ENCODE results near the gene GNL3L. TPM values are rescaled to one million over a fixed set of nuclear protein-coding genes. Genes with fewer than 3 reads are reported as not detected.
"Not testable (repeated sequence)": the region's sequence is repeated elsewhere in the genome, so short reads cannot be mapped to it uniquely, and the experiment has no call there.

GNL3L gene
- total and polyA plus RNA-seq, 8 donors = 19.0 to 30.7 (median 21.6) TPM

DNA sequence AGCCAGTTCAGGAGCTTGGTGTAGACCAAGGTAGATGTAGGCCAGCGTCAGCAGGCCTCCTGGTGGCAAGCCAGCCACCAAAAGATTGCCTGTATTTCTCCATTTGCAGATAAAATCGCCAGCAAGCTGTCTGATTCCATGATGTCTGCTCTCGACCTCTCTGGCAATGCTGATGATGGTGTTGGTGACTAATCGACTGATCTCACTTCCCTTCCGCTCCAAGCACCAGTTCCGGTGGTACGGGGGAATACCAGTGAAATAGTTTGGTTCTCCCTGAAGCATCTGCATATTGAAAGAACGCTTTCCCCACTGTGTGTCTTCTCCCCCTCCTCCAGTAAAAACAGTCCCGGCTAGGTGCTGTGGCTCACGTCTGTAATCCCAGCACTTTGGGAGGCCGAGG, 30.4 kb downstream of the GNL3L start:
- no peak for DNase-seq
- peaks cover 0 to 78% of the 10 kb centered on the region in 2 donors for H3K36me3 ChIP-seq
- intact Hi-C loops (cut with DNase I) = no loop called here
- no peaks in the 10 kb centered on the region for H3K4me1 ChIP-seq
- H3K9me3 ChIP-seq = no peaks in the 10 kb centered on the region
- ATAC-seq = no peak
- H3K4me3 ChIP-seq = no peak overlapping the region
- TF ChIP-seq, protein P1, sequence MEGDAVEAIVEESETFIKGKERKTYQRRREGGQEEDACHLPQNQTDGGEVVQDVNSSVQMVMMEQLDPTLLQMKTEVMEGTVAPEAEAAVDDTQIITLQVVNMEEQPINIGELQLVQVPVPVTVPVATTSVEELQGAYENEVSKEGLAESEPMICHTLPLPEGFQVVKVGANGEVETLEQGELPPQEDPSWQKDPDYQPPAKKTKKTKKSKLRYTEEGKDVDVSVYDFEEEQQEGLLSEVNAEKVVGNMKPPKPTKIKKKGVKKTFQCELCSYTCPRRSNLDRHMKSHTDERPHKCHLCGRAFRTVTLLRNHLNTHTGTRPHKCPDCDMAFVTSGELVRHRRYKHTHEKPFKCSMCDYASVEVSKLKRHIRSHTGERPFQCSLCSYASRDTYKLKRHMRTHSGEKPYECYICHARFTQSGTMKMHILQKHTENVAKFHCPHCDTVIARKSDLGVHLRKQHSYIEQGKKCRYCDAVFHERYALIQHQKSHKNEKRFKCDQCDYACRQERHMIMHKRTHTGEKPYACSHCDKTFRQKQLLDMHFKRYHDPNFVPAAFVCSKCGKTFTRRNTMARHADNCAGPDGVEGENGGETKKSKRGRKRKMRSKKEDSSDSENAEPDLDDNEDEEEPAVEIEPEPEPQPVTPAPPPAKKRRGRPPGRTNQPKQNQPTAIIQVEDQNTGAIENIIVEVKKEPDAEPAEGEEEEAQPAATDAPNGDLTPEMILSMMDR (IDR thresholded peaks at IDR 0.05) = no peak
- H3K27me3 ChIP-seq = no peaks in the 10 kb centered on the region
- H3K27ac ChIP-seq = no peak overlapping the region

DNA sequence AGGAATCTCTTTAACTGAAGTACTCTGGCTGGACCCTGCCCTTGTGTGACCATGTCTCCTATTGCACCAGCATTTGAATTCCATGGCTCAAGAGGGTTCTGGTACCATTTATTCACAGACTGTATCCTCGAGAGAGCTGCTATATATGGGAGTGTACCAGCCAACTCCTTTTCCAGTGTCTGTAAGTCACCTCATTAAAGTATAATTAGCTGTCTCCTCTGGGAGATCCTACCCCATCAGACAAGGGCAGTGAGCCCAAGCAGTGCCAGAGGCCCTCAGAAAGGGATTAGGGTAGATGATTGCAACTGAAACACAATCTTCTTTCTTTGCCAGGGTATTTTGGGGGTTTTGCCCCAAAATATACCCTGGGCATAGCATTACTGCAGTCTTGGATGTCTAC, 31.6 kb downstream of the GNL3L start:
- no peak for ATAC-seq
- H3K27me3 ChIP-seq = no peaks in the 10 kb centered on the region
- no peak overlapping the region for H3K27ac ChIP-seq
- intact Hi-C loops (cut with DNase I) = no loop called here
- TF ChIP-seq, protein P1 (IDR thresholded peaks at IDR 0.05) = no peak
- H3K9me3 ChIP-seq = no peaks in the 10 kb centered on the region
- peaks cover 0 to 72% of the 10 kb centered on the region in 2 donors for H3K36me3 ChIP-seq
- H3K4me3 ChIP-seq = no peak overlapping the region
- DNase-seq = no peak
- H3K4me1 ChIP-seq = no peaks in the 10 kb centered on the region

DNA sequence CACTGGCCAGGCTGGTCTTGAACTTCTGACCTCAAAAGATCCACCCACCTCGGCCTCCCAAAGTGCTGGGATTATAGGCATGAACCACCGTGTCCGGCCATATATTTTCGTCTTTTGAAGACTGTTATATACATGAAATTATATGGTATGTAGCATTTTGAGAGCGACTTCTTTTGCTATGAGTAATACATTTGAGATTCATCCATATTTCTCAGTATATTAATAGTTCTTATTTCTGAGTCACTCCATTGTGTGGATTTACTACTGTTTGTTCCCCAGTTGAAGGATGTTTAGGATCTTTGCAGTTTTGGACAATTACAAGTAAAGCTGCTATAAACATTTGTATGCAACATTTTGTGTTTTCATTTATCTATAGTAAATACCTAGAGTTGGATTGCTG, 34.9 kb downstream of the GNL3L start:
- peaks cover 0 to 39% of the 10 kb centered on the region in 2 donors for H3K36me3 ChIP-seq
- H3K4me1 ChIP-seq = no peaks in the 10 kb centered on the region
- H3K27ac ChIP-seq = no peak overlapping the region
- H3K4me3 ChIP-seq = no peak overlapping the region
- intact Hi-C loops (cut with DNase I) = no loop called here
- no peaks in the 10 kb centered on the region for H3K27me3 ChIP-seq
- DNase-seq (no peak), ATAC-seq (no peak)
- TF ChIP-seq, protein P1 (IDR thresholded peaks at IDR 0.05) = no peak
- peaks cover 0 to 1% of the 10 kb centered on the region in 2 donors for H3K9me3 ChIP-seq

DNA sequence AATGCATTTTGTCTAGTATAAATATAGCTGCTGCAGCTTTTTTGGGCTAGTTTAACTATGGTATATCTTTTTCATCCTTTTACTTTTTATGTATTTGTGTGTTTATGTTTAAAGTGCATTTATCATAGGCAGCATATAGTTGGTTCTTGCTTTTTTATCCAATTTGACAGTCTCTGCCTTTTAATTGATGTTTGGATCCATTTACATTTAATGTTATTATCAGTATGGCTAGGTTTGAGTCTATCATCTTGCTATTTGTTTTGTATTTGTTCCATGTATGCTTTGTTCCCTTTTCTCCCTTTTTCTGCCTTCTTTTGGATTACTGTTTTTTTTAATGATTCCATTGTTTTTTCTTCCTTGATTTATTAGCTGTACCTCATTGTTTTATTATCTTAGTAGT, 40.3 kb downstream of the GNL3L start:
- H3K36me3 ChIP-seq = peaks cover 0 to 12% of the 10 kb centered on the region in 2 donors
- intact Hi-C loops (cut with DNase I) = no loop called here
- ATAC-seq (no peak), DNase-seq (no peak)
- H3K27me3 ChIP-seq = no peaks in the 10 kb centered on the region
- peaks cover 0 to 5% of the 10 kb centered on the region in 2 donors for H3K9me3 ChIP-seq
- H3K4me1 ChIP-seq = no peaks in the 10 kb centered on the region
- TF ChIP-seq, protein P1 (IDR thresholded peaks at IDR 0.05) = no peak
- no peak overlapping the region for H3K4me3 ChIP-seq
- no peak overlapping the region for H3K27ac ChIP-seq

DNA sequence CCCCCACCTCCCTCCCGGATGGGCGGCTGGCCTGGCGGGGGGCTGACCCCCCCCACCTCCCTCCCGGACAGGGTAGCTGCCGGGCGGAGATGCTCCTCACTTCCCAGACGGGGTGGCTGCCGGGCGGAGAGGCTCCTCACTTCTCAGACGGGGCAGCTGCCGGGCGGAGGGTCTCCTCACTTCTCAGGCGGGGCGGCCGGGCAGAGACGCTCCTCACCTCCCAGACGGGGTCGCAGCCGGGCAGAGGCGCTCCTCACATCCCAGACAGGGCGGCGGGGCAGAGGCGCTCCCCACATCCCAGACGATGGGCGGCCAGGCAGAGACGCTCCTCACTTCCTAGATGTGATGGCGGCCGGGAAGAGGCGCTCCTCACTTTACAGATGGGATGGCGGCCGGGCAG, 42.6 kb downstream of the GNL3L start:
- H3K36me3 ChIP-seq; DNase-seq; ATAC-seq; H3K9me3 ChIP-seq; H3K4me3 ChIP-seq; H3K4me1 ChIP-seq; intact Hi-C loops (cut with DNase I); H3K27me3 ChIP-seq; H3K27ac ChIP-seq: not testable (repeated sequence)

DNA sequence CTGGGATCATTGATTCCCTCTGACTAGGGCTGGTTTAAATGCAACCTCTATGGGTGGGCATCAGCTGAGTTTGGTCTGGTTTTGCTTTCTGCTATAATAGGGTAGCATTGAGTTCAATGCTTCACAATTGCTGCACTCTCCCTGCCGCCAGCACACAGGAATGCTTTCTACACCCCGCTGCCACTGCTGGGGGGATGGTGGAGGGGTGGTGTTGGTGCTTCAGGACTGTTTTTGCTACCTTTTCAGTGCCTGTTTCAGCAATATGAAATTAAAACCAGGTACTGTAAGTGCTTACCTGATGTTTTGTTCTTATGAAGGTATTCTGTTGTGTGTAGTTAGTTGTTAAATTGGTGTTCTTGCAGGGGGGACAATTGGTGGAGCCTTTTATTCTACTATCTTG, 67.7 kb downstream of the GNL3L start:
- ATAC-seq (no peak), DNase-seq (no peak)
- Histone ChIP-seq H3K36me3 (no peaks in the 10 kb centered on the region), H3K4me1 (no peaks in the 10 kb centered on the region), H3K27ac (no peak overlapping the region), H3K9me3 (no peaks in the 10 kb centered on the region), H3K4me3 (no peak overlapping the region), H3K27me3 (no peaks in the 10 kb centered on the region)
- TF ChIP-seq, protein P1 (IDR thresholded peaks at IDR 0.05) = no peak
- intact Hi-C loops (cut with DNase I) = no loop called here

Data from left lung (tissue), 10 donors.